ENCODE results near the gene KBTBD2. TPM values are rescaled to one million over a fixed set of nuclear protein-coding genes. Genes with fewer than 3 reads are reported as not detected.
A peak's percentile ranks its signal among the peaks of the same experiment; 100 is the strongest.
"Not testable (repeated sequence)": the region's sequence is repeated elsewhere in the genome, so short reads cannot be mapped to it uniquely, and the experiment has no call there.

KBTBD2 gene
- polyA plus RNA-seq, 3 donors: 23.7 to 48.4 (median 33.9) TPM

GRCh38 chr7:32921896-32922295, 30.3 kb upstream of the KBTBD2 start:
- Mint-ChIP-seq H3K36me3 (peaks cover 13 to 21% of the 10 kb centered on the region in 2 donors), H3K4me1 (peaks cover 4% of the 10 kb centered on the region), H3K4me3 (no peak overlapping the region), H3K27me3 (ENCODE audit: low read depth in 3 of 3) (no peaks in the 10 kb centered on the region), H3K27ac (peak overlapping the region in 1 of 7 donors; percentile 36), H3K9me3 (no peaks in the 10 kb centered on the region)
- peak in 2 of 3 donors; percentile 2 to 8 for DNase-seq
- H3K36me3 ChIP-seq (replicated peaks in 1 of 2; ENCODE audit: control insufficient read depth in 1 of 2, insufficient read depth in 2 of 2, low read length in 2 of 2): peaks cover 0 to 23% of the 10 kb centered on the region in 2 donors
- no peak overlapping the region for H3K9ac ChIP-seq (ENCODE audit: insufficient read depth, low read length, poor library complexity, severe bottlenecking)
- no peak overlapping the region for H2AFZ ChIP-seq (ENCODE audit: insufficient read depth, low read depth, low read length, poor library complexity, severe bottlenecking)
- intact Hi-C loops (cut with micrococcal nuclease): no loop called here
- no peaks in the 10 kb centered on the region for H3K27me3 ChIP-seq (ENCODE audit: control insufficient read depth in 2 of 2, insufficient read depth in 2 of 2, low read length in 2 of 2)
- no peaks in the 10 kb centered on the region for H3K9me3 ChIP-seq (replicated peaks in 1 of 2; ENCODE audit: control insufficient read depth in 1 of 2, insufficient read depth in 1 of 2, low read length in 2 of 2)
- no peaks in the 10 kb centered on the region for H3K4me1 ChIP-seq (ENCODE audit: control insufficient read depth in 1 of 2, insufficient read depth in 2 of 2, low read length in 2 of 2)
- no peaks in the 10 kb centered on the region for H3K79me2 ChIP-seq (ENCODE audit: insufficient read depth, low read length)
- WGBS (ENCODE audit: insufficient coverage): 0% methylated on average over 1 of the region's 2 CpGs
- H3K4me2 ChIP-seq (replicated peaks; ENCODE audit: extremely low read depth, low read length, poor library complexity, severe bottlenecking): no peak overlapping the region
- H4K20me1 ChIP-seq (ENCODE audit: insufficient read depth, low read length): no peaks in the 10 kb centered on the region
- no peak for TF ChIP-seq CTCF (IDR thresholded peaks at IDR 0.05)
- H3K4me3 ChIP-seq (replicated peaks in 1 of 3; ENCODE audit: low read depth in 2 of 3, low read length in 3 of 3): no peak overlapping the region
- H3K27ac ChIP-seq (ENCODE audit: low read depth in 1 of 2, low read length in 2 of 2): no peak overlapping the region

- H3K4me3 Mint-ChIP-seq; intact Hi-C loops (cut with micrococcal nuclease); H3K79me2 ChIP-seq (ENCODE audit: insufficient read depth, low read length); H4K20me1 ChIP-seq (ENCODE audit: insufficient read depth, low read length); H3K9ac ChIP-seq (ENCODE audit: insufficient read depth, low read length, poor library complexity, severe bottlenecking); H3K27me3 ChIP-seq (ENCODE audit: control insufficient read depth in 2 of 2, insufficient read depth in 2 of 2, low read length in 2 of 2); H2AFZ ChIP-seq (ENCODE audit: insufficient read depth, low read depth, low read length, poor library complexity, severe bottlenecking); H3K9me3 ChIP-seq (replicated peaks in 1 of 2; ENCODE audit: control insufficient read depth in 1 of 2, insufficient read depth in 1 of 2, low read length in 2 of 2); H3K27ac Mint-ChIP-seq; H3K4me1 Mint-ChIP-seq; H3K4me2 ChIP-seq (replicated peaks; ENCODE audit: extremely low read depth, low read length, poor library complexity, severe bottlenecking); H3K9me3 Mint-ChIP-seq; H3K4me3 ChIP-seq (replicated peaks in 1 of 3; ENCODE audit: low read depth in 2 of 3, low read length in 3 of 3); H3K27ac ChIP-seq (ENCODE audit: low read depth in 1 of 2, low read length in 2 of 2); DNase-seq; H3K4me1 ChIP-seq (ENCODE audit: control insufficient read depth in 1 of 2, insufficient read depth in 2 of 2, low read length in 2 of 2); H3K27me3 Mint-ChIP-seq (ENCODE audit: low read depth in 3 of 3): not testable (repeated sequence)
- peaks cover 7 to 41% of the 10 kb centered on the region in 2 donors for H3K36me3 ChIP-seq (replicated peaks in 1 of 2; ENCODE audit: control insufficient read depth in 1 of 2, insufficient read depth in 2 of 2, low read length in 2 of 2)
- H3K36me3 Mint-ChIP-seq: peaks cover 21 to 27% of the 10 kb centered on the region in 2 donors
- WGBS (ENCODE audit: insufficient coverage): 100% methylated on average over 1 of the region's 7 CpGs
Observed at GRCh38 chr7:32916994-32917393, 25.4 kb upstream of the KBTBD2 start.
